H1 (cell line): ENCODE results near the gene ETDB. TPM values are rescaled to one million over a fixed set of nuclear protein-coding genes. Genes with fewer than 3 reads are reported as not detected.

Experiments used
- CTCF ChIA-PET: fragments of 300-600 bp; sonication (Branson Sonifier 250); formaldehyde crosslinking; loops from one replicate; lab custom pipeline; 2021; ENCODE audit not compliant: partially characterized antibody; lab: Charles Lee
- POLR2A ChIA-PET: fragments of 300-600 bp; sonication (Branson Sonifier 250); formaldehyde crosslinking; loops from one replicate; lab custom pipeline; 2021; ENCODE audit warnings: inconsistent platforms; ENCODE audit not compliant: partially characterized antibody; lab: Charles Lee
- DNase-seq, 2 experiments: peaks; one replicate each; pipeline versions ENCODE4 v3.0.0 to v3.0.0-alpha.2; 2010 to 2022; ENCODE audit warnings: low spot score in 2 of 2, low read depth in 1 of 2, mixed read lengths in 1 of 2
- FAIRE-seq: peaks from 2 replicates; lab custom pipeline; 2011; peaks lifted over from hg19 to GRCh38; lab: Jason Lieb, UNC
- H2AFZ ChIP-seq: 2 replicates; pipeline ENCODE4 v1.8.1; 2012; ENCODE audit warnings: low read length, inconsistent platforms
- H2AK5ac ChIP-seq: 2 replicates; pipeline ENCODE4 v1.6.1; 2013; ENCODE audit warnings: low read depth, low read length
- H2BK120ac ChIP-seq: replicated peaks from 2 replicates; pipeline ENCODE3; 2013; ENCODE audit warnings: low read depth, low read length, inconsistent platforms
- H2BK12ac ChIP-seq: 2 replicates; pipeline ENCODE4 v1.6.1; 2013; ENCODE audit warnings: low read depth, low read length
- H2BK15ac ChIP-seq: 2 replicates; pipeline ENCODE4 v1.6.1; 2013; ENCODE audit warnings: low read length
- H2BK20ac ChIP-seq: 2 replicates; pipeline ENCODE4 v1.6.1; 2013; ENCODE audit warnings: low read length
- H2BK5ac ChIP-seq: 2 replicates; pipeline ENCODE4 v1.6.1; 2013; ENCODE audit warnings: low read depth, low read length
- H3K14ac ChIP-seq: 2 replicates; pipeline ENCODE4 v1.6.1; 2013; ENCODE audit warnings: inconsistent platforms; ENCODE audit not compliant: insufficient read length
- H3K18ac ChIP-seq: 2 replicates; pipeline ENCODE4 v1.6.1; 2013; ENCODE audit warnings: low read length; ENCODE audit errors: extremely low read depth
- H3K23ac ChIP-seq: 2 replicates; pipeline ENCODE4 v1.6.1; 2013; ENCODE audit warnings: inconsistent platforms; ENCODE audit not compliant: insufficient read length
- H3K23me2 ChIP-seq: 2 replicates; pipeline ENCODE4 v1.6.1; 2013; ENCODE audit warnings: low read depth, low read length
- H3K27ac ChIP-seq: 2 replicates; pipeline ENCODE4 v1.6.1; 2011; ENCODE audit warnings: low read depth, low read length, inconsistent platforms
- H3K27me3 ChIP-seq, 4 experiments: replicated peaks in 1 of 4; 1 replicate in 1 of 4; 2 replicates in 3 of 4; pipeline versions ENCODE4 v1.6.1 to v1.8.1; 2011 to 2013; ENCODE audit warnings: low read length in 3 of 4, mild to moderate bottlenecking in 3 of 4, inconsistent platforms in 2 of 4, mixed read lengths in 2 of 4, moderate library complexity in 1 of 4; ENCODE audit not compliant: control insufficient read depth in 3 of 4, insufficient read depth in 3 of 4; ENCODE audit errors: extremely low read depth in 1 of 4
- H3K36me3 ChIP-seq, 4 experiments: 2 replicates each; pipeline versions ENCODE4 v1.6.1 to v1.8.1; 2011 to 2013; ENCODE audit warnings: mild to moderate bottlenecking in 4 of 4, low read length in 3 of 4, moderate library complexity in 2 of 4, control low read depth in 1 of 4, inconsistent platforms in 1 of 4; ENCODE audit not compliant: insufficient read depth in 4 of 4, control insufficient read depth in 2 of 4
- H3K4ac ChIP-seq: replicated peaks from 2 replicates; pipeline ENCODE3; 2013; ENCODE audit warnings: low read length, low read depth, mixed read lengths, inconsistent platforms; ENCODE audit not compliant: insufficient read length
- H3K4me1 ChIP-seq, 4 experiments: replicated peaks in 1 of 4; 1 replicate in 1 of 4; 2 replicates in 3 of 4; pipeline versions ENCODE4 v1.6.1 to v1.8.1; 2011 to 2013; ENCODE audit warnings: low read length in 3 of 4, inconsistent platforms in 2 of 4, mixed read lengths in 1 of 4; ENCODE audit not compliant: insufficient read depth in 4 of 4, control insufficient read depth in 3 of 4
- H3K4me2 ChIP-seq, 2 experiments: 2 replicates each; pipeline versions ENCODE4 v1.6.1 to v1.8.1; 2011 to 2013; ENCODE audit warnings: low read depth in 2 of 2, low read length in 2 of 2, control low read depth in 1 of 2, inconsistent platforms in 1 of 2, mild to moderate bottlenecking in 1 of 2; ENCODE audit not compliant: insufficient read depth in 1 of 2
- H3K4me3 ChIP-seq, 4 experiments: fragments of 200-600, 300-600 bp in 1 of 4; sonication (generic), shearing (Covaris generic), sonication (Bioruptor Twin) in 1 of 4; 2 replicates each; pipeline versions ENCODE4 v1.5.1 to v1.8.1; 2011 to 2016; ENCODE audit warnings: low read length in 4 of 4, low read depth in 3 of 4, control low read depth in 2 of 4, inconsistent platforms in 2 of 4, mild to moderate bottlenecking in 2 of 4, mixed read lengths in 1 of 4, moderate library complexity in 1 of 4; ENCODE audit not compliant: insufficient read depth in 2 of 4; ENCODE audit errors: extremely low read depth in 1 of 4
- H3K56ac ChIP-seq: replicated peaks from 2 replicates; pipeline ENCODE3; 2013; ENCODE audit warnings: low read depth, mild to moderate bottlenecking, mixed read lengths, low read length, inconsistent platforms; ENCODE audit not compliant: insufficient read length
- H3K79me1 ChIP-seq: 2 replicates; pipeline ENCODE4 v1.6.1; 2013; ENCODE audit warnings: low read depth, low read length, control low read depth
- H3K79me2 ChIP-seq, 2 experiments: 2 replicates each; pipeline versions ENCODE4 v1.6.1 to v1.8.1; 2012 to 2013; ENCODE audit warnings: low read length in 2 of 2, mild to moderate bottlenecking in 2 of 2, inconsistent platforms in 1 of 2; ENCODE audit not compliant: insufficient read depth in 2 of 2, control insufficient read depth in 1 of 2
- H3K9ac ChIP-seq, 4 experiments: replicated peaks in 1 of 4; 1 replicate in 1 of 4; 2 replicates in 3 of 4; pipeline versions ENCODE4 v1.6.1 to v1.8.1; 2011 to 2013; ENCODE audit warnings: low read depth in 3 of 4, low read length in 3 of 4, control low read depth in 2 of 4, mild to moderate bottlenecking in 2 of 4, moderate library complexity in 2 of 4, inconsistent platforms in 1 of 4; ENCODE audit errors: extremely low read depth in 1 of 4
- H3K9me3 ChIP-seq, 2 experiments: 2 replicates each; pipeline versions ENCODE4 v1.6.1 to v1.8.1; 2012 to 2013; ENCODE audit warnings: mild to moderate bottlenecking in 2 of 2, moderate library complexity in 2 of 2, control low read depth in 1 of 2, inconsistent platforms in 1 of 2, low read depth in 1 of 2, low read length in 1 of 2, mixed read lengths in 1 of 2; ENCODE audit not compliant: insufficient read depth in 2 of 2
- H4K20me1 ChIP-seq, 2 experiments: replicated peaks in 1 of 2; 2 replicates each; pipeline versions ENCODE3 to v1.8.1; 2011 to 2013; ENCODE audit warnings: inconsistent platforms in 2 of 2, low read length in 2 of 2, mild to moderate bottlenecking in 1 of 2; ENCODE audit not compliant: insufficient read depth in 2 of 2, control insufficient read depth in 1 of 2
- H4K5ac ChIP-seq: 2 replicates; pipeline ENCODE4 v1.6.1; 2013; ENCODE audit warnings: low read length, low read depth, mixed read lengths, inconsistent platforms; ENCODE audit not compliant: insufficient read length
- H4K8ac ChIP-seq: 2 replicates; pipeline ENCODE4 v1.8.0; 2013; ENCODE audit warnings: mild to moderate bottlenecking, moderate library complexity, low read length, inconsistent platforms; ENCODE audit not compliant: insufficient read depth; ENCODE audit errors: extremely low read depth
- H4K91ac ChIP-seq: replicated peaks from 2 replicates; pipeline ENCODE3; 2013; ENCODE audit warnings: low read length, mixed read lengths, inconsistent platforms; ENCODE audit not compliant: insufficient read length
- CHD2 ChIP-seq: IDR thresholded peaks from 2 replicates; pipeline ENCODE4 v1.6.1; 2012; ENCODE audit warnings: low read length, improper control_type of control experiment
- CREB1 ChIP-seq: IDR thresholded peaks from 2 replicates; pipeline ENCODE4 v1.6.1; 2012; ENCODE audit warnings: inconsistent platforms
- NANOG ChIP-seq: IDR thresholded peaks from 2 replicates; pipeline ENCODE4 v1.6.1; 2011; ENCODE audit warnings: low read length, low read depth, mild to moderate bottlenecking, inconsistent platforms; ENCODE audit not compliant: insufficient read depth, poor library complexity, severe bottlenecking
- RXRA ChIP-seq: IDR thresholded peaks from 2 replicates; pipeline ENCODE4 v1.6.1; 2011; ENCODE audit warnings: low read depth, mild to moderate bottlenecking, low read length, moderate library complexity; ENCODE audit not compliant: insufficient read depth
- TBP ChIP-seq: IDR thresholded peaks from 2 replicates; pipeline ENCODE4 v1.6.1; 2011; ENCODE audit warnings: low read depth, low read length, improper control_type of control experiment
- YY1 ChIP-seq: IDR thresholded peaks from 2 replicates; pipeline ENCODE4 v1.6.1; 2011; ENCODE audit warnings: low read depth, mild to moderate bottlenecking, low read length
- WGBS, 2 experiments: shearing (Covaris generic) in 1 of 2; methylation state at CpG; one replicate each; pipeline versions ENCODE4 v1.1.6 to v1.1.7; 2013 to 2015; ENCODE audit warnings: low lambda C conversion rate in 2 of 2, mixed read lengths in 2 of 2, inconsistent platforms in 1 of 2, low coverage in 1 of 2, missing lambda C conversion rate in 1 of 2; ENCODE audit not compliant: insufficient replicate concordance in 2 of 2, insufficient coverage in 1 of 2, insufficient read length in 1 of 2; ENCODE audit errors: extremely low coverage in 1 of 2, missing lambda C conversion rate in 1 of 2; 5-methylcytosine and 5-hydroxymethylcytosine counted together
- polyA plus RNA-seq, 7 experiments: library from polyadenylated mRNA; depleted of rRNA in 3 of 7; stranded (reverse) in 5 of 7; unstranded in 2 of 7; fragments of >200 nt in 5 of 7; fragments of 200-250 nt in 2 of 7; gene quantifications; 1 replicate in 5 of 7; 2 replicates in 1 of 7; 4 replicates in 1 of 7; pipeline versions ENCODE4 v1.2.1 to v1.2.3, GENCODE V29; 2011 to 2013; ENCODE audit warnings: missing spikeins in 2 of 7, mixed read lengths in 2 of 7
- total RNA-seq: library from RNA; stranded (reverse); fragmentation: NEBNext Ultra II Directional; extraction: Animal tissue kit (Norgen Biotek cat#: 25700); gene quantifications from 2 replicates; pipeline ENCODE4 v1.2.1, GENCODE V29; 2021
- TF ChIP-seq, protein P1 (sequence below): IDR thresholded peaks from 2 replicates; pipeline ENCODE4 v1.6.1; 2012; ENCODE audit warnings: low read length, inconsistent platforms

ETDB gene
- total and polyA plus RNA-seq, 2 of the 8 experiments (the other 6 are each of a cell fraction or from before 2014, with no cell fraction given): not detected

DNA sequence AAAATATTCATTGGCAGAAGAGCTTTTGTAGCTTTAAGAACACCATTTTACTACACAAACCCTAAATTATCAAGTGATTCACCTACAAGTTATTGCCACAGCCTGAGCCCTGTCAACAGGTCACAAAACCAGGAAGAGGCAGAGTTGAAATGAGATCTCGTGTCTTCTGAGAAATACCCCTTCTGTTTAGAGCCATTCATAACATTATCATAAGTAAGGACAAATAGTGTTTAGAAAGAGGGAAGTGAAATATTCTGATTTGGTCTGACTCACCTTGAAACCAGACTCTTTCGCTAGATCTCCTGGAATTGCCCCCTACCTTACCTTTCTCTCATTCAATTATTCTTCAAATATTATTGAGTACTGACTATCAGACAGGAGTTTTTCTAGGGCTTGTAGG, 5.9 kb downstream of the ETDB start:
- H2AK5ac ChIP-seq: no peak overlapping the region
- no peak overlapping the region for H3K27ac ChIP-seq
- H3K9ac ChIP-seq: no peak overlapping the region
- no peaks in the 10 kb centered on the region for H3K4me1 ChIP-seq
- H3K23me2 ChIP-seq: no peaks in the 10 kb centered on the region
- H4K8ac ChIP-seq: no peak overlapping the region
- ChIA-PET POLR2A (no interaction called here), CTCF (no interaction called here)
- no peaks in the 10 kb centered on the region for H4K20me1 ChIP-seq
- no peak overlapping the region for H3K4me3 ChIP-seq
- DNase-seq: no peak
- no peaks in the 10 kb centered on the region for H3K9me3 ChIP-seq
- H3K79me2 ChIP-seq: no peaks in the 10 kb centered on the region
- H2BK12ac ChIP-seq: no peak overlapping the region
- H3K14ac ChIP-seq: no peak overlapping the region
- H2BK20ac ChIP-seq: no peak overlapping the region
- H3K27me3 ChIP-seq: no peaks in the 10 kb centered on the region
- no peak overlapping the region for H2AFZ ChIP-seq
- no peaks in the 10 kb centered on the region for H3K79me1 ChIP-seq
- H3K23ac ChIP-seq: no peak overlapping the region
- FAIRE-seq: no peak
- no peak overlapping the region for H2BK120ac ChIP-seq
- no peak overlapping the region for H3K4me2 ChIP-seq
- no peak overlapping the region for H2BK5ac ChIP-seq
- H3K18ac ChIP-seq: no peak overlapping the region
- no peak overlapping the region for H2BK15ac ChIP-seq
- 94% methylated on average over 2 of the region's 2 CpGs; no CpG with 5 or more reads in 1 of the 2 experiments for WGBS, 2 experiments
- H4K5ac ChIP-seq: no peak overlapping the region
- H3K36me3 ChIP-seq: no peaks in the 10 kb centered on the region
- H3K4ac ChIP-seq: no peak overlapping the region
- H3K56ac ChIP-seq: no peak overlapping the region
- H4K91ac ChIP-seq: no peak overlapping the region
- TF ChIP-seq CREB1 (no peak), NANOG (no peak), RXRA (no peak), TBP (no peak), YY1 (no peak), CHD2 (no peak)
- TF ChIP-seq, protein P1, sequence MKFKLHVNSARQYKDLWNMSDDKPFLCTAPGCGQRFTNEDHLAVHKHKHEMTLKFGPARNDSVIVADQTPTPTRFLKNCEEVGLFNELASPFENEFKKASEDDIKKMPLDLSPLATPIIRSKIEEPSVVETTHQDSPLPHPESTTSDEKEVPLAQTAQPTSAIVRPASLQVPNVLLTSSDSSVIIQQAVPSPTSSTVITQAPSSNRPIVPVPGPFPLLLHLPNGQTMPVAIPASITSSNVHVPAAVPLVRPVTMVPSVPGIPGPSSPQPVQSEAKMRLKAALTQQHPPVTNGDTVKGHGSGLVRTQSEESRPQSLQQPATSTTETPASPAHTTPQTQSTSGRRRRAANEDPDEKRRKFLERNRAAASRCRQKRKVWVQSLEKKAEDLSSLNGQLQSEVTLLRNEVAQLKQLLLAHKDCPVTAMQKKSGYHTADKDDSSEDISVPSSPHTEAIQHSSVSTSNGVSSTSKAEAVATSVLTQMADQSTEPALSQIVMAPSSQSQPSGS: no peak
